GM19099 (cell line): ENCODE results near the gene ZNF862.

ENCODE experiments used
- POLR2A ChIP-seq: IDR thresholded peaks from 3 replicates; pipeline ENCODE4 v1.6.1; 2011; ENCODE audit warnings: low read depth; ENCODE audit not compliant: insufficient read length; ENCODE audit errors: extremely low read depth

ZNF862 gene

DNA sequence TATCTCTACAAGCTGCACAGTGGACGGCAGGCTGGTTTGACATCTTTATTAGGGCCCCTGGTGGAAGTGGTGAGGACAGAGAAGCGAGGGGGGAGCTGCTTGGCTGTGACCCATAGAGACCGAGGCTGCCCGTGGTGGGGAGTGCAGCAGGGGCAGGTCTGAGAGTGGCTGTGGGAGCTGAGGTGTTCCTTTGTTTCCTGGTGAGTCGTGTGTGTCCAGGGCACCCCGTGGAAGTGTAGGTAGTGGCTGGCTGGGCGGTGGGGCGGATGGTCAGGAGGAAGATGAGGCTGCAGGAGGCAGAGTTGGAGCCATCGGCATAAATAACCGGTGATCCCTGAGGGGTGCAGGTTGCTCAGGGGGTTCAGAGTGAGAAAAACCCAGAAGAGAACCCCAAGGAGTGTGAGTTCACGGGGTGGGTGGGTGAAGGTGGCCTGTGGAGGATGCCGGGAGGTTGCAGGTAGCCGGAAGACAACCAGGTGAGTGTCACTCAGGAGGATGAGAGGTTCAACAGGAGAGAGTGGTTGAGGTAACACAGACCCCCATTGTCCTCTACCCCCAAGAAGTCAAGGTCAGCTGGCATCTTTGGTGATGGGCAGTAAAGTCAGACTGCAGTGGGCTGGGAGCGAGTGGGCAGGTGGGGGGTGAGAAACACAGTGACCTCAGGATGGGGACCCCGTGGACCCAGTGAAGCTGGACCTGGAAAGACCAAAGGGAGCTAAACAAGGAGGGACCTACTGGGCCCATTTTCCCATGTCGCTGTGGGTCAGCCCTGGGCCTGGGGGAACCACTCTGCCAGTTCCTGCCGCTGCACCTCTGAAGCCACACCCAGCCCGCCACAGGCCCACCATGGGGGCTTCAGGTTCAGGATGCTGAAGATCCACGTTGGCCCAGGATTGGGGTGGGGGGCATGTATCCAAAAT is 43.4 kb downstream of the ZNF862 start:
- no peak for TF ChIP-seq POLR2A

DNA sequence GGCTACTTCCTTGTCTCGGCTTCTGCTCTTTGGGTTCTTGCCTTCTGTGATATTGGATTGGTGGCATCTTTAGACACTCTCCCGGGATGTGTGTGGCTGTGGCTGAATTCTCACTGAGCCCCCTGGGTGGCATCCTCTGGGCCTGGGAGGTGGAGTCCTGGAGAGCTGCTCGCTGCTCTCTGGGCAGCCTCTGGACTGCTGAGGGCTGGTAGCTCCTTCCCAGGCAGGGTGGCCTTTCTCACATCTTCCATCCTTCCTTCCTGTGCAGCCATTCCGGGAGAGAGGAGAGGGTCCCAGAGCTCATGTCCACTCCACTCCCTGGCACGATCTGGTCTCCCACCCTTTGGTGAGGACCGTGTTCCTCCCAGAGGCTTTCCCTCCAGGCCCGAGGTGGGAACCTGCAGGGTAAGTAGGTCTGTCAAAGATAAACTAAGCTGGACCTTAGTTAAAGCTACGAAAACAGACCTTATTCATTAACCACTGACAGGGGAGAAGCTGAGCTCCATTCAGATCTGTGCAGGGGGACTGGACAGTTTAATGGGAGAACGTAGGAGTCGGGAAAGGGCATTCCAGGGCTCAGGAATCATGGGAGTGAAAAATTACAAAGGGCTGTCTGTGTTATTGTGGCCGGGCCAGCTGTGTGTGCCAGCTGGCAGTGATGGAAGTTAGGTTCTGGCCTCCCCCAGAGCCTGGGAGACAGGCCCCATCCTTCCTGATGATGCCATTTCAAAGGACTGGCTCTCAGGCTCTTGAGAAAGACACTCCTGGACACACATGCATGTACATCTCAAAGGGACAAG is 44.3 kb downstream of the ZNF862 start:
- TF ChIP-seq POLR2A: no peak

- no peak for TF ChIP-seq POLR2A
Observed at GRCh38 chr7:149883048-149883438, 44.9 kb downstream of the ZNF862 start.

DNA sequence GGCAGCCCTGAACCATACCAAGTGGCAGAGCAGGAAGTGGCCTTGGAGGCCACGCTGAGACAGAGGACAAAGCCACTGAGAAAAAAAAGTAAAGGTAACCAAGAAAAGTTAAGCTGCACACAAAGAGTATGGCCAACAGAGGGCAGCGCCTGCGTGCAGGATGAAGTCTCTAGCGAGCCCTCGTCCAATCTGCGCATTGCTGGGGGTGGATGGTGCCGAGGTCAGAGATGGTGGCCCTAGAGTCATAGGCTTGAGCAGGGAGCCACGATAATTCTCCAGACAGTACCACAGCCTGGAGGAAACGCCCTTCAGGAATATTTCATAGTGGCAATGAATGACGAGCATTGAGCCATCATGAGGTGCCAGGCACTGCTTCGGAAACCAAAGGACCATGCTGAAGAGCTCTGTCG is 45.3 kb downstream of the ZNF862 start:
- TF ChIP-seq POLR2A: no peak

DNA sequence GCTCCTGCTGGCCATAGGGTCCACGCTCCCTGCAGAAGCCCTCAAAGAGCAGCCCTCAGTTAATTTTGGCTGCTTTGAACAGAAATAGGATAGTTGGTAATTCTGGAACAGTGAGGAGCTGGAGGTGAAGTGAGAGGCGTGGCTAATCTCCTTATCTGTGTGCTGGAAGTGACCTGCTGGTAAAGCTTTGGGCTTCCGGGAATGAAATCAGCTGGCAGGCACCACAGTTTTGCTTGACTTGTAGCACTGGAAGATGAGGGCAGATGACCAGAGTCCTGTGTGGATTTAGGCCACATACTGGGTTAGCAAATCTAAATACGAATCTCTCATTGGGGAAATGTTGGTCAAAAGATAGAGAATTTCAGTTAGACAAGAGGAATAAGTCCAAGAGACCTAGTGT is 45.8 kb downstream of the ZNF862 start:
- no peak for TF ChIP-seq POLR2A

DNA sequence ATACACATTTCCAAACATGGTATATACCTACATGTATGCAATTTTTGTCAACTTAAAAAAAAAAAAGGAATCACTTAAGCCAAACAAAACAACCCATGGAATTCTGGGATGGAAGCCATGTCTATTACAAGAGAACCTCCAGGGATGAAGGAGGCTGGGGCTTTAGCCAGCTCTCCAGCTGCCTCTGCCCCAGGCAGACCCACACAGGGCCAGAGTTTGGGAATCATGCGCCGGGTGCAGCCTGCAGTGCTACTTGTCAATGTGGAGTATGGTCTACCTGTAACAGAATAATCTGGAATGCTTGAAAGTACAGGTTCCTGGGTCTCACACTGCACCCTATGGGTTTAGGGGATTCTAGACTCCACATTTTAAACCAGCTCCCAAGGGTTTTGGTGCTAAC is 46.4 kb downstream of the ZNF862 start:
- TF ChIP-seq POLR2A: no peak

- TF ChIP-seq POLR2A: no peak
Observed at GRCh38 chr7:149885191-149886017, 47.2 kb downstream of the ZNF862 start.

- TF ChIP-seq POLR2A: no peak
Observed at GRCh38 chr7:149886018-149886415, 47.8 kb downstream of the ZNF862 start.

DNA sequence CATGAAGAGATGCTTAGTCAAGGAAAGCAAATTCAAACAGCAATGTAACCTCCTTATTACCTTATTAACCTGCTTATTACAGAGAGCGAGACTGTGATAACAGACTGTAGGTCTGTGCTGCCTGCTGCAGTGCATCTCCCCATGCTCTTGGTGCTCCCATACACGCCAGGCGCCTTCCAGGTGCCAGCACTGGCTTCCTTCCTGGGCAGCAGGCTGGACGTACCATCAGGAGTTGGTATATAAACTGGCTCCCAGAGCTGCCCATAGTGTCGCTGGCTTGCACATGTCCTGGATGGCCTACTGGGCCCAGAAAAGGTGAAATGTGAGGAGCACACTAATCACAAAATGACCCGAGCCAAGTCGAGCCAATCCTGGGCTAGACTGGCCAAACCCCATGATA is 49.1 kb downstream of the ZNF862 start:
- no peak for TF ChIP-seq POLR2A
